Mucosa of gallbladder (tissue), 1 donor: ENCODE measurements around the gene SLC27A6. TPM values are rescaled to one million over a fixed set of nuclear protein-coding genes. Genes with fewer than 3 reads are reported as not detected.
"Not testable (repeated sequence)": the region's sequence is repeated elsewhere in the genome, so short reads cannot be mapped to it uniquely, and the experiment has no call there.

Experiments used
- DNase-seq: peaks from one replicate; pipeline ENCODE4 v3.0.0-alpha.2; 2020; ENCODE audit warnings: low spot score
- total RNA-seq: library from RNA; stranded (reverse); gene quantifications from one replicate; pipeline ENCODE4 v1.2.1, GENCODE V29; 2021
- donor health status: DM: no; HTN: no; CAD: no.

SLC27A6 gene
- total RNA-seq, 1 donor from 2014 or later = 0.60 TPM

GRCh38 chr5:129001841-129002526 is 36.7 kb downstream of the SLC27A6 start:
- no peak for DNase-seq

GRCh38 chr5:129002527-129002842 is 37.2 kb downstream of the SLC27A6 start:
- DNase-seq = no peak

GRCh38 chr5:129003232-129003631 is 37.9 kb downstream of the SLC27A6 start:
- no peak for DNase-seq

- no peak for DNase-seq
These were observed 48.9 kb downstream of the SLC27A6 start for GRCh38 chr5:129014185-129014584.

- no peak for DNase-seq
These were observed 53.5 kb downstream of the SLC27A6 start for GRCh38 chr5:129018837-129019236.

GRCh38 chr5:129019401-129019908 is 54.2 kb downstream of the SLC27A6 start:
- DNase-seq = no peak

- DNase-seq = no peak
These were observed 55.4 kb downstream of the SLC27A6 start for GRCh38 chr5:129020683-129021082.

GRCh38 chr5:129021744-129022143 is 56.5 kb downstream of the SLC27A6 start:
- no peak for DNase-seq

GRCh38 chr5:129022599-129022998 is 57.3 kb downstream of the SLC27A6 start:
- DNase-seq = no peak

GRCh38 chr5:129027260-129027659 is 62.0 kb downstream of the SLC27A6 start:
- DNase-seq = no peak

GRCh38 chr5:129031886-129032683 is 66.8 kb downstream of the SLC27A6 start:
- no peak for DNase-seq

- not testable (repeated sequence) for DNase-seq
These were observed 71.0 kb downstream of the SLC27A6 start for GRCh38 chr5:129036257-129036656.

- DNase-seq = no peak
These were observed 76.1 kb downstream of the SLC27A6 start for GRCh38 chr5:129041196-129041881.

GRCh38 chr5:129042306-129042705 is 77.0 kb downstream of the SLC27A6 start:
- no peak for DNase-seq

- DNase-seq = no peak
These were observed 78.6 kb downstream of the SLC27A6 start for GRCh38 chr5:129043894-129044293.

- no peak for DNase-seq
These were observed 80.9 kb downstream of the SLC27A6 start for GRCh38 chr5:129046151-129046550.

GRCh38 chr5:129048509-129048908 is 83.2 kb downstream of the SLC27A6 start:
- DNase-seq = no peak

GRCh38 chr5:129049126-129049799 is 84.0 kb downstream of the SLC27A6 start:
- no peak for DNase-seq

- DNase-seq = no peak
These were observed 86.0 kb downstream of the SLC27A6 start for GRCh38 chr5:129051283-129051682.

- no peak for DNase-seq
These were observed 88.2 kb downstream of the SLC27A6 start for GRCh38 chr5:129053438-129053837.

- no peak for DNase-seq
These were observed 92.0 kb downstream of the SLC27A6 start for GRCh38 chr5:129057329-129057728.

GRCh38 chr5:129061849-129062248 is 96.6 kb downstream of the SLC27A6 start:
- DNase-seq = no peak
